K562 (cell line): Measurements from ENCODE around the gene TTC21A. TPM values are rescaled to one million over a fixed set of nuclear protein-coding genes. Genes with fewer than 3 reads are reported as not detected.
A peak's percentile ranks its signal among the peaks of the same experiment; 100 is the strongest.

Source experiments
- ATAC-seq: fragments of 200-7000 bp; cut with Tn5 transposase; 3 replicates; pipeline ENCODE4 v1.9.1; 2020; ENCODE audit warnings: moderate library complexity
- BruUV-seq: library from RNA; stranded (reverse); fragments of 400-500 nt; replicated peaks from 2 replicates; lab custom pipeline; 2021; lab: Mats Ljungman, UMichigan
- CTCF ChIA-PET: fragments of 300-600 bp; formaldehyde crosslinking; extraction: SDS; loops from one replicate; lab custom pipeline; 2021; ENCODE audit warnings: low intra/inter-chr PET ratio; lab: Yijun Ruan, JAX
- POLR2A ChIA-PET: fragments of 300-600, 350-650 bp; sonication (Branson Sonifier 250); formaldehyde crosslinking; extraction: SDS; loops from one replicate; lab custom pipeline; 2021; ENCODE audit warnings: antibody characterized with exemption, inconsistent platforms; lab: Yijun Ruan, JAX
- DNase-seq, 4 experiments: peaks; one replicate each; pipeline versions ENCODE4 v3.0.0 to v3.0.0-alpha.2; 2011 to 2018; ENCODE audit warnings: low spot score in 3 of 4, mixed read lengths in 3 of 4; ENCODE audit errors: extremely low read depth in 1 of 4
- FAIRE-seq: peaks from 2 replicates; lab custom pipeline; 2011; peaks lifted over from hg19 to GRCh38; lab: Jason Lieb, UNC
- H2AFZ ChIP-seq: 2 replicates; pipeline ENCODE4 v1.6.0; 2011; ENCODE audit warnings: low read depth, low read length, control low read depth, inconsistent platforms
- H3K27ac ChIP-seq: fragments of 200-600 bp; 3 replicates; pipeline ENCODE4 v1.8.0; 2011; ENCODE audit warnings: low read depth, mild to moderate bottlenecking, control low read depth, inconsistent platforms, low read length, moderate library complexity, mixed read lengths; ENCODE audit errors: extremely low read depth
- H3K27me3 ChIP-seq, 2 experiments: fragments of 300-600 bp in 1 of 2; 2 replicates in 1 of 2; 3 replicates in 1 of 2; pipeline versions ENCODE4 v1.6.0 to v1.8.0; 2011; ENCODE audit warnings: inconsistent platforms in 2 of 2, low read length in 2 of 2, mild to moderate bottlenecking in 1 of 2, mixed read lengths in 1 of 2, moderate library complexity in 1 of 2; ENCODE audit not compliant: control insufficient read depth in 2 of 2, insufficient read depth in 2 of 2
- H3K36me3 ChIP-seq: fragments of 300-600 bp; 3 replicates; pipeline ENCODE4 v1.8.0; 2011; ENCODE audit warnings: mild to moderate bottlenecking, low read length, inconsistent platforms; ENCODE audit not compliant: control insufficient read depth, insufficient read depth
- H3K4me1 ChIP-seq, 2 experiments: fragments of 200-600 bp in 1 of 2; replicated peaks in 1 of 2; 2 replicates in 1 of 2; 3 replicates in 1 of 2; pipeline versions ENCODE4 v1.5.1 to v1.8.0; 2011; ENCODE audit warnings: inconsistent platforms in 2 of 2, low read length in 2 of 2, mild to moderate bottlenecking in 1 of 2, mixed read lengths in 1 of 2, moderate library complexity in 1 of 2; ENCODE audit not compliant: control insufficient read depth in 2 of 2, insufficient read depth in 2 of 2
- H3K4me2 ChIP-seq: 2 replicates; pipeline ENCODE4 v1.6.1; 2011; ENCODE audit warnings: low read length, control low read depth, inconsistent platforms, mixed read lengths; ENCODE audit not compliant: insufficient read depth
- H3K4me3 ChIP-seq: fragments of 200-600 bp; sonication (generic), shearing (Covaris generic); 2 replicates; pipeline ENCODE4 v1.5.1; 2016; ENCODE audit warnings: control low read depth, inconsistent platforms
- H3K79me2 ChIP-seq: fragments of 200-600 bp; 3 replicates; pipeline ENCODE4 v1.8.0; 2011; ENCODE audit warnings: low read length, inconsistent platforms; ENCODE audit not compliant: control insufficient read depth, insufficient read depth
- H3K9ac ChIP-seq, 2 experiments: 2 replicates each; pipeline versions ENCODE4 v1.6.0 to v1.6.1; 2011; ENCODE audit warnings: low read depth in 2 of 2, low read length in 2 of 2, control low read depth in 1 of 2, inconsistent platforms in 1 of 2, mild to moderate bottlenecking in 1 of 2, mixed read lengths in 1 of 2; ENCODE audit not compliant: insufficient read depth in 1 of 2
- H3K9me1 ChIP-seq: one replicate; pipeline ENCODE4 v1.6.0; 2011; ENCODE audit warnings: inconsistent platforms, mild to moderate bottlenecking, low read length, moderate library complexity; ENCODE audit not compliant: control insufficient read depth, insufficient read depth
- H3K9me3 ChIP-seq: replicated peaks from 2 replicates; pipeline ENCODE4 v1.5.1; 2011; ENCODE audit warnings: low read depth, low read length, inconsistent platforms; ENCODE audit not compliant: control insufficient read depth, insufficient read depth
- H4K20me1 ChIP-seq: replicated peaks from 2 replicates; pipeline ENCODE4 v1.6.1; 2011; ENCODE audit warnings: low read length, inconsistent platforms, mixed read lengths; ENCODE audit not compliant: control insufficient read depth, insufficient read depth
- BRD9 ChIP-seq: fragments of 450-650 bp; IDR thresholded peaks from 2 replicates; pipeline ENCODE4 v1.6.1; 2018; ENCODE audit warnings: low read depth; ENCODE audit not compliant: partially characterized antibody
- MAFK ChIP-seq: IDR thresholded peaks from 2 replicates; pipeline ENCODE4 v1.6.1; 2011; ENCODE audit warnings: low read length, improper control_type of control experiment
- MTA2 ChIP-seq: fragments of 450-650 bp; IDR thresholded peaks from 2 replicates; pipeline ENCODE4 v1.6.1; 2016; ENCODE audit warnings: low read depth
- PHB2 ChIP-seq: fragments of 450-650 bp; IDR thresholded peaks from 2 replicates; pipeline ENCODE4 v1.6.1; 2017; ENCODE audit warnings: low read depth
- PPARD ChIP-seq: fragments of 250-450 bp; sonication (Bioruptor Pico); IDR thresholded peaks from 2 replicates; pipeline ENCODE4 v1.8.0; 2022; ENCODE audit warnings: inconsistent platforms, mild to moderate bottlenecking, moderate library complexity
- PTTG1 ChIP-seq: fragments of 450-650 bp; IDR thresholded peaks from 2 replicates; pipeline ENCODE4 v1.6.1; 2016; ENCODE audit warnings: low read depth, mild to moderate bottlenecking, missing genetic modification characterization, missing compliant biosample characterization
- ZNF143 ChIP-seq: sonication (generic); formaldehyde crosslinking; IDR thresholded peaks from 2 replicates; pipeline ENCODE4 v1.9.0; 2022; ENCODE audit warnings: mild to moderate bottlenecking, missing genetic modification reagents
- ZNF445 ChIP-seq: fragments of 250-450 bp; sonication (Bioruptor Pico); IDR thresholded peaks from 2 replicates; pipeline ENCODE4 v1.4.0; 2020; ENCODE audit warnings: low read depth, mild to moderate bottlenecking, moderate library complexity
- WGBS: fragments of 100-300 bp; shearing (Covaris generic); methylation state at CpG from one replicate; pipeline ENCODE4 v1.1.6; 2016; ENCODE audit warnings: low coverage, mixed read lengths; ENCODE audit not compliant: insufficient coverage; ENCODE audit errors: missing lambda C conversion rate; 5-methylcytosine and 5-hydroxymethylcytosine counted together
- in situ Hi-C: fragments of 300-500 bp; cut with MboI; formaldehyde crosslinking; loops from 4 replicates; pipeline ENCODE4 v1.15.0; 2018; ENCODE audit warnings: inconsistent platforms, mixed read lengths
- intact Hi-C: fragments of 100-400 bp; cut with micrococcal nuclease; formaldehyde crosslinking; loops from 2 replicates; pipeline ENCODE4 v1.14.2; 2022
- polyA plus RNA-seq, 8 experiments: library from polyadenylated mRNA; depleted of rRNA in 4 of 8; stranded (reverse) in 5 of 8; unstranded in 3 of 8; fragments of >200 nt; fragmentation: Nextera tagmentation in 2 of 8; fragmentation: Illumina TruSeq in 1 of 8; extraction: Ambion mirVana in 2 of 8; extraction: Trizol in 1 of 8; gene quantifications; 2 replicates each; pipeline versions ENCODE4 v1.2.1 to v1.2.3, GENCODE V29; 2011 to 2014; ENCODE audit warnings: inconsistent platforms in 1 of 8, missing spikeins in 1 of 8
- total RNA-seq, 7 experiments: library from RNA; depleted of rRNA in 6 of 7; stranded (reverse); fragments of >200 nt in 6 of 7; fragmentation: Illumina TruSeq in 2 of 7; extraction: Trizol in 2 of 7; gene quantifications; 2 replicates each; pipeline versions ENCODE4 v1.2.1 to v1.2.3, GENCODE V29; 2011 to 2021; ENCODE audit warnings: low replicate concordance in 1 of 7

The TTC21A gene
- total and polyA plus RNA-seq, 9 of the 15 experiments (the other 6 are each of a cell fraction or from before 2014, with no cell fraction given): 0.22 to 1.4 (median 0.70) TPM

GRCh38 chr3:39184081-39184967 lies 76.8 kb downstream of the TTC21A start (continued):
- no peak for TF ChIP-seq ZNF445

DNA sequence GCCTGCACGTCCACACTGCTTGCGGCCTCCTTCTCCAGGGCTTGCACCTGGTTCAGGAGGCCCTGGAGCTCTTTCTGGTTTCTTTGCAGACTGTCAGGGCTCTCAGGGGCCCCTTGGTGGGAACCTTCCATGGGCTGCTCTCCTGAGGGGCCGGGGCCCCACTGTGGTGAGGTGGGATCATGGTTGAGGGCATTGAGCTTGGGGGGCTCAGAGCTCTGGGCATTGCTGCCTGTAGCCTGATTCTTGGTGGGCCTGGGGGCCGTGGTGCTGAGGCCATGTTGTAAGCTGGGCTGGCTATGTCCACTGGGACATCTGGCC lies 77.4 kb downstream of the TTC21A start:
- Histone ChIP-seq H4K20me1 (no peaks in the 10 kb centered on the region), H3K27ac (no peak overlapping the region), H3K36me3 (no peaks in the 10 kb centered on the region), H3K9me3 (no peaks in the 10 kb centered on the region), H3K4me3 (no peak overlapping the region), H3K9ac (peak overlapping the region in 1 of 2 experiments; percentile 49; a peak in 2 of 4 replicates), H3K9me1 (no peaks in the 10 kb centered on the region), H3K79me2 (no peaks in the 10 kb centered on the region), H2AFZ (no peak overlapping the region), H3K4me1 (peaks cover 11 to 49% of the 10 kb centered on the region in 2 experiments), H3K27me3 (peaks cover 11 to 23% of the 10 kb centered on the region in 2 experiments; a peak in 4 of 5 replicates), H3K4me2 (no peak overlapping the region)
- intact Hi-C loops: loop anchor here (1.0 kb wide), 1 partner anchor 59 kb away; no protein-coding TSS in a partner anchor
- no TSS peak for BruUV-seq
- POLR2A ChIA-PET: interaction anchor here (0.6 to 2.4 kb wide), 7 partner anchors 9 to 76 kb away, joined by 3 to 9 read pairs (median 4); no protein-coding TSS in a partner anchor
- DNase-seq (no peak), ATAC-seq (no peak), FAIRE-seq (no peak)
- 69% methylated on average over 4 of the region's 4 CpGs for WGBS
- in situ Hi-C loops: loop anchor here (5.0 kb wide), 2 partner anchors 58 to 102 kb away; no protein-coding TSS in a partner anchor
- CTCF ChIA-PET: interaction anchor here (2.1 kb wide), 1 partner anchor 59 kb away, joined by 10 read pairs; no protein-coding TSS in a partner anchor
- TF ChIP-seq PPARD (CRISPR knock-in tag) (no peak), BRD9 (no peak), PTTG1 (tag) (no peak), MAFK (no peak), ZNF143 (CRISPR knock-in tag) (no peak), MTA2 (no peak), PHB2 (no peak)
